T47D (cell line): ENCODE measurements around the gene ATF4.

Source experiments
- DNase-seq, 2 experiments: peaks; one replicate each; pipeline versions ENCODE4 v3.0.0 to v3.0.0-alpha.2; 2011 to 2012; ENCODE audit warnings: low read depth in 1 of 2, low spot score in 1 of 2
- JUND ChIP-seq: IDR thresholded peaks from 2 replicates; pipeline ENCODE4 v1.6.1; 2012; ENCODE audit warnings: low read depth
- in situ Hi-C: cut with HindIII; loops from 2 replicates; pipeline ENCODE4 v1.10.0; 2016; ENCODE audit warnings: low sequenced_read_pairs, low pct_unique_long_range_greater_than_20kb

Gene ATF4

GRCh38 chr22:39568278-39568981 lies 48.1 kb downstream of the ATF4 start:
- in situ Hi-C loops, result no loop called here
- TF ChIP-seq JUND, result no peak
- DNase-seq, result no peak

- no peak for DNase-seq
- in situ Hi-C loops, result no loop called here
- TF ChIP-seq JUND, result no peak
These were observed 48.7 kb downstream of the ATF4 start for GRCh38 chr22:39569066-39569465.

GRCh38 chr22:39570226-39570625 lies 49.9 kb downstream of the ATF4 start:
- TF ChIP-seq JUND, result no peak
- DNase-seq, result no peak
- in situ Hi-C loops, result no loop called here

GRCh38 chr22:39570665-39571064 lies 50.3 kb downstream of the ATF4 start, which contains the start of gene CACNA1I:
Gene CACNA1I (plus strand): TSS chr22:39570753. CDS start chr22:39570753, 0 bp downstream.
- DNase-seq, result no peak
- in situ Hi-C loops, result no loop called here

GRCh38 chr22:39571538-39571937 lies 51.2 kb downstream of the ATF4 start:
- TF ChIP-seq JUND, result no peak
- DNase-seq, result no peak
- in situ Hi-C loops, result no loop called here

More at GRCh38 chr22:39570665-39571064, 50.3 kb downstream of the ATF4 start, which contains the start of gene CACNA1I:
- TF ChIP-seq JUND, result no peak
